ENCODE measurements around the gene CCDC88C.
A peak's percentile ranks its signal among the peaks of the same experiment; 100 is the strongest.
"Not testable (repeated sequence)": the region's sequence is repeated elsewhere in the genome, so short reads cannot be mapped to it uniquely, and the experiment has no call there.

The CCDC88C gene

DNA sequence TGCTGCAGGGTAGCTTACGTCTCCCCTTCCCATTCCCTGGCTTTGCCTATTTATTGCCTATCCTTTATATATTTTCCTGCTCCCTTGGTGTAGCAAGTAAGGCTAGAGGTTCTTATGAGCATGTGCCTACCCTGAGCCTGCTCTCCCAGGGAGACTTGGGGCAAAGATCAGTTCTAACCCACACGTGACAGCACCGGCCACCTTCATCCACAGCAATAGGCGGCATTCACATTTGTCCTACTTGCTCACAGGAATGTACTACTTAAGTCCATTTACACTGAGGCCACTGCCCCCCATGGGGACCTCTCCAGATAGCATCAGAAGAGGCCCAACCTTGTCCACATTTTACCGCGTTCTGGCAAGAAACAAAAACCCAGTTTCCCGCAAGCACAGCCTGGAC, 181.8 kb downstream of the CCDC88C start:
- no peak for DNase-seq

DNA sequence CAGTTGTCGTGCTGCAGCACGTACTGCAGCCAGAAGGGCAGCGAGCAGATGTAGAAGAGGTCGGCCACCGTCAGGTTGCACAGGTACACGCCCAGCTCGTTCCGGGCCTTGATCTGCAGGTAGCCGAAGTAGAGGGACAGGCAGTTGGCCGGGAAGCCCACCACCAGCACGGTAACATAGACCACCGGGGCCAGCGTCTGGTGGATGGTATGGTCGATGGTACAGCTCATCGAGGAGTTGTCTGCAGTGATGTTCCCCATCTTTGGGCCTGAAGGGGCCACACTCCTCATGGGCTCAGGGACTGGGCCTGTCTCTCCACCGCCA, 182.9 kb downstream of the CCDC88C start:
- DNase-seq, result no peak

DNA sequence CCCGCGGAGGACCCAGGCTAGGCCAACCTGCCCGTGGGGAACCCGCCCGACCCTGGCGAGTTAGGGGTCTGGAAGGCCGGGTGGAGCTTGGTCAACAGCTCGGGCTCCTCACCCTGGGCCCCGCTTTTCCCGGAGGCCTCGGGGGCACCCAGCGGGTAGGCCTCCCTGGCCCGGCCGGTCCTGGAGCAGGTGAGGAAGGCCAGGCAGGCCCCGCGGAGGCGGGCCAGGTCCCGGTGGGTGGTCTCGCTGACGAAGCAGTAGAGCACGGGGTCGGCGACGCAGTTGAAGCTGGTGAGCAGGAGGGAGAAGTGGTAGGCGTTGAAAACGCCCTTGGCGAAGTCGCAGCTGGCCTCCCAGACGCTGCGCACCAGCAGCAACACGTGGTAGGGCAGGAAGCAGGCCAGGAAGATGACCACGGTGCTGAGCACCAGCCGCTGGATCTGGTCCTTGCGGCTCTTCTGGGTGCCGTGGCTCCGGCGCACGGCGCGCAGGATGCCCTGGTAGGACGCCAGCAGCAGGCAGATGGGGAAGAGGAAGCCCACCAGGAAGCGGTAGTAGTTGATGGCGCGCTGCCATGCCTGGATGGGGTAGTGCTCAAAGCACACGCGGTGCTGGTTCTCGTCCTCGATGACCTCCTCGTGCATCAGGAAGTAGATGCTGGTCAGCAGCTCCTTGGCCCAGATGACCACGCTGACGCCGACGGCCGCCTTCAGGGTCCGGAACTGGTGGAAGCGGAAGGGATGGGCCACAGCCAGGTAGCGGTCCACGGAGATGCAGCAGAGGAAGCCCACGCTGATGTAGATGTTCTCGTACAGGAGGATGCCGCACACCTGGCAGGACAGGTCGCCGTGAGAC, 183.5 kb downstream of the CCDC88C start:
- DNase-seq, result no peak

DNA sequence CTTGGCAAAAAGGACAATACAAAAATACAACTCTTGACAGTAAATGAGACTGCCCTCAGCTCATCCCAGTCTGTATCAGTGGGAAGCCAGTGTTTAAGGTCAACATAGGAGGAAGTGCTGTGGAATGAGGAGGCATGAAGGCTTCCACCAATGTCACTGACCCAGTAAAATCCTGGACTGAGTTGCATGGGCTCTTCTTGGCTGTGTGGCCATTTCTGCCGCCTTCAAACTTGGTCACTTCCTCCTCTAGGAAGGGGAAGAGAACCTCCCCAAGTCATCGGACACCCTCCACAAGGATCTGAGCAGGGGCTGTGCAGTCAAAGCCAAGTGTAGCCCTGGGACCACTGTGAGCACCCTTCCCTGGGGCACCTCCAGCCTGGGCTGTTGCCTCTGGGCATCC, 185.0 kb downstream of the CCDC88C start:
- no peak for DNase-seq

DNA sequence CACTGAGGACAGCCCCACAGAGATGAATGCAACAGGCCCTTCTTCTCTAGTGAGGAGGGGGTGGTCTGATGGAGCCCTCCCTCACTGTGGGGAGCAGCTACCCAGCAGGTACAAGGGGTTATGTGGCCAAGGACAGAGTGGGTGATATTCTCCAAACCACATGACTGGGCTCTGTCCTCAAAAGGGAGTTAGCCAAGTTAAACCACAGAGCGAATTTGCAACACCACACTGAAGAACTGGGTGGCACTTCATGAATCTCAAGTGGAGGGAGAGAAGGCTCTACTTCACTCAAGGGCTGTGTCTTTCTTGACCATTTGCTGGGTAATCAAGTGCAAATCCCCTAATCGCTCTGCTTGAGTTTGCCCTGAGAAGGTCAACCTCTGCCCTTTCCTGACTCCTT, 185.6 kb downstream of the CCDC88C start:
- no peak for DNase-seq

DNA sequence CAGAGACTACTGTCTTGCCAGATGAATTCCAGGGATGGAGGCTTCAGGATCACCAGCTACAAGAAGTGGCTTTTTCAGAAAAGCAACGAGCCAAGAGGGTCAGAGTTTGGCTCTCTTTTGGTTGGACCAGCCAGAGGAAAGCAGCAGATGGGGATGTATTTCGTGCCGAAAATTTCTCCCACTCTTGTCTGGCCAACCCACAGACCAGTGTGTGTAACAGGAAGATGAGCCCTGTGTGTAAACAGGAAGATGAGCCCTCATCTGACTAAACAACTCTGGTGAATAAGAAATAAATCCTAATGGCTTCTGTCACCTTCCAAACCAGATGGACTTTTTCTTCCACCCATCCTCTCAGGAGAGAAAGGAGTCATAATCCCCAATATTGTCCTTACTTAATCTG, 186.2 kb downstream of the CCDC88C start:
- DNase-seq, result no peak

DNA sequence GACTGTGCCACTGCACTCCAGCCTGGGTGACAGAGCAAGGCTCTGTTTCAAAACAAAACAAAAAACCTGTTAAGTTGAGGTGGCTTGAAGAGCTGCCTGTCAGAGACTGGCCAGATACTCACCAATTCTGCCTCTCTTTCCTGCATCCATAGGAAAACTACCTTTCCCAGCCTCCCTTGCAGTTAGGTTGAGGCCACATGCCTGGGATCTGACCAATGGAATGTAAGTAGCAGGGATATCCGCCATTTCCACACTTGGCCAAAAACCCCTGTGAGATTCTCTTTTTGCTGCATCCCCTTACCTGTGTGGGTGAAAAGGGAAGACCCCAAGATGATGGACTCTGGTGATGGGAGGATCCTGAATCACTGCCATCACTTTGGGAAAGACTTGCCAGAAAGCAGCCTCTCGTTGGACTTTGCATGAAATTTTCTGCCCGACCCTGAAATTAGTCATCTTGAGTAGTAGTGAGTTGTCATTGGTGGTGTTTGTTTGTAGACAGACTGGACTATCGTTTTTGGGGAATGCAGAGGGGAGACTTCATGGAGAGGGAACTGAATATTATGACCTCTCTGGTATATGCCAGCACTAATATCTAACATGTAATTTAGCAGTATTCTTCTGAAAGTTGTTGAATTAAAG, 187.1 kb downstream of the CCDC88C start:
- DNase-seq, result no peak

DNA sequence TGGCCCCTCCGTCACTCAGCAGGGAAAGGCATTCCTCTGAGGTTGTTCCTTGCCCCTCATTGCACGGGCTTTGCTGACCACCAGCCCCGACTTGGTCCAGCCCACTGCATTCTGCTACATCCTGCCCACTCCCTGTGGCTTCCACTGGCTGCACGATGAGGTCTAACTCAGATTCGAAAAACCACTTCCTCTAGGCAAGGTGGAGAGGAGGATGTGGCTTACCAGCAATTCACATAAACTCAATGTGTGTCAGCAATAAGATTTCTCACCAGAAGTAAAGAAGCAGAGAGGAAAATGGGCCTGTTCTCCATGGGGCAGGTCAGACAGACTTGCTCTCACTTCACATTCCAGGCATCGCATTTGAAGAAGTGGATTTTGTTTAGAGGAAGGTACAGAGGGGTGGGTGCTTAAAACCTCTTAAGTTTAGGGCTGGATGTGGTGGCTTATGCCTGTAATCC, 187.8 kb downstream of the CCDC88C start:
- peak; percentile 66 for DNase-seq

DNA sequence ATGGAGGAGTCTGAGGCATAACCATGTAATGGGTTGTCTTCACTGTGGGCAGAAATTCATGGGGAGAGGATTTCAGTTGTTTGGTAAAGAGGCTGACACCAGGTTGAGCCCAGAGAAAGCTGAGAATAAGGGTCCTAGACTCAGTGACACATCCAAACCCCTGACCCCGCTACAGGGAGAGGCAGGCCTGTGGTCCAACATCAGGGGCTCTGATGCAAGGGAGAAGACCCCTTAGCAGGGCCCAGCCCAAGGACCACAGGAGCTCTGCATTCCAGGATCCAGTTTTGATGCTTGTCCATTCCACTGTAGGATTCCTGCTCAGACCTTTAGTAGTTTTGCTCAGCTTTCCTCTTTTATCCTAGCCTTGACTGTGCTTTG, 188.6 kb downstream of the CCDC88C start:
- DNase-seq, result no peak

DNA sequence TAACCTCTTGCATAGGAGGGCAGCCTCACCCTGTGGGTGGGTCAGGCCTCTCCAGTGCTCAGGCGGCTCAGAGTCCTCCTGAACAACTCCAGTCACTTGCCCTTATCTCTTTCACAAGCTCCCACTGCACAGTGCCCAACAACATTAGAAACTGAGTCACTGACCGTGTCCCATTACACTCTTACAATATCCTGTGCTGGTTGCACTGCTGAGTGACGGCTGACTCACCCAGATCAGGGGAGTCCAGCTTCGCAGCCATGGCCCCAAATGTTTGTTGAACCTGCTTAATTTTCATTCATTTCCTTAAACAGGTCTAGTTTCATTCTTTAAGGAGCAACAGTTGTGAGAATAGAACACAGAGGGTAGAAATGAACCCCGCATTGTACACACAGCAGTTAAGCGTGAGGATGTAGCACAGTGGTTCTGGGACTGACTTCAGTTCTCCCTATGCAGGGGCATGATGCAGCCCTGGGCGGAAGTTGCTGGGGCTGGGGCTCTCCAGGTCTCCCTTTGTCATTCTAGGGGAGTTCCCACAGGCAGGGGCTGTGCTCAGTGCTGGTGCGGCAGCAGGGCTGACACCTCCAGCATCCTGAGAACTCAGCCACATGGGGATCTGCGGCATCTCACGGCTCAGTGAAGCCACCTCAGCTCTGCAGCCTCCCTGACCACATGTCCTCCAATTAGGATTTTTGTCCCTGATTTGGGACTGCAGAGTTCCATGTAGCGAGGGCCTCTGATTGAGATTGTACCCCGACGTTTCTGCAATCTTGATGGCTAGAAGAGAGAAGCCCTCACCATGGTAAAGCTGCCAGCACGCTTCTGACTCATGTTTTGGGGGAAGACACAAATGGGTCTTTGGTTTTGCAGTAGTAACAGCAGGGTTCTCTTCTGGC, 189.3 kb downstream of the CCDC88C start:
- DNase-seq, result no peak

DNA sequence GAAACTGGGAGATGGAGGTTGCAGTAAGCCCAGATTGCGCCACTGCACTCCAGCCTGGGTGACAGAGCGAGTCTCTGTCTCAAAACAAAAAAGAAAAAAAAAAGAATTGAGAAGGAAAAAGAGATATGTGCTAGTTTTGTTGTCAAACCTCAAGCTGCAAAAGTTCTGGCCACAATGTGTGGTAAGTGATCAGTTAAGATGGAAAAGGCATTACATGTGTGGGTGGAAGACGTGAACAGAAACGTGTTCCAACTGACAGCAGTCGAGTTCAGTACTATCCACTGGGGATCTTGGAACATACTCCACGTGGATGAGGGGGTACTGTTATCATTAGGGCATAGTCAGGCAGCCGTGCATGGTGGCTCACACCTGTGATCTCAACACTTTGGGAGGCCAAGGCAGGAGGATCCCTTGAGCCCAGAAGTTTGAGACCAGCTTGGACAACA, 190.4 kb downstream of the CCDC88C start:
- no peak for DNase-seq

DNA sequence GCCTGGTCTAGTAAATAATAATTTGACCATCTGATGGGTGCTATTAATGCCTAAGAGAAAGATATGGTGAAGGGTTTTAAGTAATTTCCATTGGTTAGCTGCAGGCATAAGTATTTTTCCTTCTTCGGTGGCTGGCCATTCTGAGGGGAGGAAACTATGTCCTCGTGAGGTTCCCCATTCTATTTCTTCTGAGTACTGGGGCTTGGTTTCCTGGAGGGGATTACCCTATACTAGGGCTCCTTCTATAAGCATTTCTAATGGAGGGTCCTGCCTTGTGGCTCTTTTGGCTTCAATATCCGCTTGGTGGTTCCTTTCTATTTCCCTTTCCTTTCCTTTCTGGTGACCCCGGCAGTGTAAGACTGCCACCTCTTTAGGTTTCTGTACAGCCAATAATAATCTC, 191.3 kb downstream of the CCDC88C start:
- DNase-seq, result not testable (repeated sequence)

DNA sequence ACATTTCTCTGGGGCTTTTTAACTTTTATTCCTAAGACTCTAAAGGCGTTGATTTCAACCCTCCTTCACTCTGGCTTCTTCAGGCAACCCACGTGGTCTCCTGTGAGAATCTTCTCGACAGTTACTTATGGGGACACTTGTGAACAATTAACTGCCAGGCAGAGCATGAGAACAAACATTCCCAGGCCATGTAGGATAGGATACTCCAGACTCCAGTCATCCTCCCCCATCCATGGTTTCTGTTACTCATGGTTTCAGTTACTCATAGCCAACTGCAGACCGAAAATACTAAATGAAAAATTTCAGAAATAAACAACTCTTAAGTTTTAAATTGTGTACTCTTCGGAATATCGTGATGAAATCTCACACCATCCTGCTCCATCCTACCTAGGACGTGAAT, 192.6 kb downstream of the CCDC88C start:
- no peak for DNase-seq

DNA sequence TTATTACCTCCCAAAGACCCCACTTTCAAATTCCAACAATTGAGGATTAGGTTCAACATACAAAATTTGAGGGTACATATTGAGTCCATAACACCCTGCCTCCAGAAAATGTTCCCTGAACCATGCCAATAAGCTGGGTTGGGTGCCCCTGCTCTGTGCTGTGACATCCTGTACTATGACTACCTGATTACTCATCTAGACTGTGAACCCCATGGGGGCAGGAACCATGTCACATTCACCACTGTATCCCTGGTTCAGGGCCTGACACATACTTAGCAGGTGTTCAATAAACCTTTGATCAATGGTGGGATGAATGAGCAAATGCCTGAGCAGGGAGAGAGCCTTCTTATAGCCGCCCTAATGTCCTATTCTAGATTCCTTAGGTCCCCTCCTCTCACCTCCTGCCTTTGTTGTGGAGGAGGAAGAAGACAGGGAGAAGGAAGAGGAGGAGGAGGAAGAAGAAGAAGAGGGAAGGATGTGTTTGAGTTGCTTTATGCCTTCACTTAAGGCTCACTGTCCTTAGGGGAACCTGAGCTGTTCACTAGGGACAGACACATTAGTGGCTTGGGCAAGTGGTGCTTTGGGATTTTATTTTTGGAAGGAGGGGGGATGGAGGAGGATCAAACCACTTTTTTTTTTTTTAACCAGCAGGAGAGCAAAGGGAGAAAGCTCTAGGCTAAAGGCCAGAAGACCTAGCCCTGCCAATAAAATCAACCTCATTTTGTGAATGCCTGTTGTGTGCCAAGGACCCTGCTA, 194.4 kb downstream of the CCDC88C start:
- no peak for DNase-seq
